Breast epithelium (tissue), 3 donors: ENCODE data around the gene SLC45A3.

Experiments
- POLR2A ChIP-seq: fragments of 450-650 bp; IDR thresholded peaks from one replicate; pipeline ENCODE4 v1.6.1; 2016; ENCODE audit warnings: antibody characterized with exemption, mild to moderate bottlenecking, moderate library complexity
- POLR2AphosphoS5 ChIP-seq, 3 donors: sonication (generic); formaldehyde crosslinking; IDR thresholded peaks; one replicate each; pipeline ENCODE4 v1.6.1; 2017; ENCODE audit warnings: antibody characterized with exemption in 3 of 3
- TF ChIP-seq, protein P1 (sequence below), 3 donors: fragments of 450-650 bp; IDR thresholded peaks; one replicate each; pipeline ENCODE4 v1.5.1; 2016 to 2017; ENCODE audit warnings: antibody characterized with exemption in 3 of 3, mild to moderate bottlenecking in 3 of 3, moderate library complexity in 3 of 3

DNA sequence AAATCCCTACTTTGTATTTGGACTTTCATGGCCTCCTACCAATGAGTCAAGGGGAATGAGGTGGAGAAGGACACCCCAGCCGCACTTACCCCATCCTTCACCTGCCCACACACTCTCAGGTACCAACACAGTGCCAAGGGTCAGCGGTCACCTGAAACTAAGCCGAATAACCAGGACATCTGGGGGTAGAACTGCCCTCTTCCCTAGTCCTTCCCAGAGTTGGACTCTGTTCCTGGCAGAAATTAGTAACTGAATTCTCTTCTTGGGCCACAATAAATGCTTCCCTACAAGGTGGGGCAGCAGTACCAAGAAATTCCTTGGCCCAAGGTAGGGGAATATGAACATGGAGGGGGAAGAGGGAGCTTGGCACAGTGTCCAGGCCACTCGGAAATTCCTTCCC is 7.3 kb downstream of the SLC45A3 start:
- TF ChIP-seq, protein P1, sequence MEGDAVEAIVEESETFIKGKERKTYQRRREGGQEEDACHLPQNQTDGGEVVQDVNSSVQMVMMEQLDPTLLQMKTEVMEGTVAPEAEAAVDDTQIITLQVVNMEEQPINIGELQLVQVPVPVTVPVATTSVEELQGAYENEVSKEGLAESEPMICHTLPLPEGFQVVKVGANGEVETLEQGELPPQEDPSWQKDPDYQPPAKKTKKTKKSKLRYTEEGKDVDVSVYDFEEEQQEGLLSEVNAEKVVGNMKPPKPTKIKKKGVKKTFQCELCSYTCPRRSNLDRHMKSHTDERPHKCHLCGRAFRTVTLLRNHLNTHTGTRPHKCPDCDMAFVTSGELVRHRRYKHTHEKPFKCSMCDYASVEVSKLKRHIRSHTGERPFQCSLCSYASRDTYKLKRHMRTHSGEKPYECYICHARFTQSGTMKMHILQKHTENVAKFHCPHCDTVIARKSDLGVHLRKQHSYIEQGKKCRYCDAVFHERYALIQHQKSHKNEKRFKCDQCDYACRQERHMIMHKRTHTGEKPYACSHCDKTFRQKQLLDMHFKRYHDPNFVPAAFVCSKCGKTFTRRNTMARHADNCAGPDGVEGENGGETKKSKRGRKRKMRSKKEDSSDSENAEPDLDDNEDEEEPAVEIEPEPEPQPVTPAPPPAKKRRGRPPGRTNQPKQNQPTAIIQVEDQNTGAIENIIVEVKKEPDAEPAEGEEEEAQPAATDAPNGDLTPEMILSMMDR (IDR thresholded peaks at IDR 0.05): no peak
- TF ChIP-seq POLR2A (no peak), POLR2AphosphoS5 (IDR thresholded peaks at IDR 0.05) (no peak)
